ENCODE results near the gene EVI5L.

GRCh38 chr19:7783991-7784423, 46.0 kb upstream of the EVI5L start:
- TF ChIP-seq TCF12 (IDR thresholded peaks at IDR 0.05): no peak
- no peak for TF ChIP-seq ZBTB33 (IDR thresholded peaks at IDR 0.05; ENCODE audit: borderline replicate concordance, low read depth)
- no peak for TF ChIP-seq RCOR1 (IDR thresholded peaks at IDR 0.05; ENCODE audit: low read length)
- no peak for TF ChIP-seq CTCF (IDR thresholded peaks at IDR 0.05)
- TF ChIP-seq EZH2phosphoT487 (IDR thresholded peaks at IDR 0.05; ENCODE audit: borderline replicate concordance, low read depth): no peak
- TF ChIP-seq ELF1 (IDR thresholded peaks at IDR 0.05): no peak
- TF ChIP-seq TAF1 (IDR thresholded peaks at IDR 0.05; ENCODE audit: borderline replicate concordance, low read depth, low read length): no peak
- no peak for TF ChIP-seq RFX5 (IDR thresholded peaks at IDR 0.05; ENCODE audit: low read length)
- TF ChIP-seq YY1 (IDR thresholded peaks at IDR 0.05; ENCODE audit: low read depth): no peak
- no peak for TF ChIP-seq POLR2AphosphoS5 (IDR thresholded peaks at IDR 0.05; ENCODE audit: low read depth, low read length)
